Progenitor cell of endocrine pancreas (in vitro differentiated cells): Measurements from ENCODE around the gene MRPL55. TPM values are rescaled to one million over a fixed set of nuclear protein-coding genes. Genes with fewer than 3 reads are reported as not detected.

Source experiments
- DNase-seq: peaks from one replicate; pipeline ENCODE4 v3.0.0; 2021; ENCODE audit warnings: low spot score; ENCODE audit not compliant: unreplicated experiment
- H3K27ac Mint-ChIP-seq: 2 replicates; pipeline ENCODE4 v1.8.0; 2021; ENCODE audit warnings: mild to moderate bottlenecking, moderate library complexity, mixed read lengths
- H3K27me3 Mint-ChIP-seq: 2 replicates; pipeline ENCODE4 v1.8.0; 2021; ENCODE audit warnings: mixed read lengths
- H3K36me3 Mint-ChIP-seq: 2 replicates; pipeline ENCODE4 v1.8.0; 2022; ENCODE audit warnings: mixed read lengths; ENCODE audit not compliant: insufficient read depth
- H3K4me1 Mint-ChIP-seq: 2 replicates; pipeline ENCODE4 v1.8.0; 2021; ENCODE audit warnings: low read depth, mixed read lengths
- H3K4me3 Mint-ChIP-seq: 2 replicates; pipeline ENCODE4 v1.8.0; 2021; ENCODE audit warnings: low read depth, mild to moderate bottlenecking, moderate library complexity, mixed read lengths
- H3K9me3 Mint-ChIP-seq: 2 replicates; pipeline ENCODE4 v1.8.0; 2021; ENCODE audit warnings: low read depth, mixed read lengths
- CTCF ChIP-seq: fragments of 200-600 bp; sonication (generic); IDR thresholded peaks from one replicate; pipeline ENCODE4 v1.5.0; 2021; ENCODE audit warnings: antibody characterized with exemption, mild to moderate bottlenecking; ENCODE audit not compliant: unreplicated experiment
- long read RNA-seq: library from polyadenylated mRNA; unstranded; transcript quantifications from one replicate; pipeline ENCODE4 v2.0.0, GENCODE V29; 2020
- total RNA-seq: library from RNA; stranded (reverse); gene quantifications from 2 replicates; pipeline ENCODE4 v1.2.1, GENCODE V29; 2021

MRPL55 gene
- 50.3 and 52.3 TPM in 2 replicates for total RNA-seq
- long read RNA-seq, partial matches to known transcripts: 1 of 25 reads
- long read RNA-seq, other reads (novel, unspliced or antisense): 12 of 25 reads

DNA sequence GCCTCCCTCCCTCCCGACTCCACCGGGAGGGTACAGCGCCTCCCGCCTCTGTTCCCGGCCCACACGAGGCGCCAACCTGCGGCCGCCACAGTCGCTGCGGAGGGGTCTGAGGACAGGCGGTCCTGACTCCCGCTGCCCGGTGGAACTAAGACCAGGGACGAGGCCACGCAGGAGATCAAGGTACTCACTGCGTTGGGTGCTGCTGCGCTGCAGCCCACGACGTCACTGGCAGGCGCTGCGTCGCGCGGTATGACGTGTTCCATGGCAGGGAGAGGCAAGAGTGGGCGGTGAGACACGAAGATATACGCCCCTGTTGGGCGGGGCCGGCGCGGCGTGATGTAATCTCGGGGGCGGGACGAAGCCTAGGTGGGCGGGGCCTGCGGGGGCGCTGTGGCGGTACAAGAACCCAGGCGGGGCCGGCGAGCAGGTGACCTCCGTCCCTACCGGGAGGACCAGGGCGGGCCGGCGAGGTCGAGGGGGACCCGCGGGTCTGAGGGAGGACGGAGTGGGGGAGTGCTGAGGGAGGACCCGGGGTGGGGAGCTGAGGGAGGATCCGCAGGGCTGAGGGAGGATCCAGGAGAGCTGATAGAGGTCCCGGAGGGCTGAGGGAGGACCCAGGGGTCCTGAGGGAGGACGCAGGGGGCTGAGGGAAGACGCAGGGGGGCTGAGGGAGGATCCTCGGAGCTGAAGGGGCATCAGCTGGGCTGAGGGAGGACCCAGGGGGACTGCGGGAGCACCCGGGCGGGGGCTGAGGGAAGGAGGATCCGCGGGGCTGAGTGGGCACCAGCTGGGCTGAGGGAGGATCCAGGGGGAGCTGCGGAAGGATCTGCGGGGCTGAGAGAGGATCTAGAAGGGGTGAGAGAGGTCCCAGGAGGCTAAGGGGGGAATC is at the start of gene MRPL55:
MRPL55 (minus strand) TSS at position 227 of the 889 bp plus-strand sequence. CDS start 1,039 bp downstream, outside the sequence.
- H3K27me3 Mint-ChIP-seq: no peaks in the 10 kb centered on the region
- H3K27ac Mint-ChIP-seq: peak within 1 kb of the TSS; percentile 98
- H3K4me3 Mint-ChIP-seq: peak within 1 kb of the TSS; percentile 93
- peaks cover 3% of the 10 kb centered on the region for H3K36me3 Mint-ChIP-seq
- H3K4me1 Mint-ChIP-seq: peaks cover 12% of the 10 kb centered on the region
- H3K9me3 Mint-ChIP-seq: no peaks in the 10 kb centered on the region
- peak; percentile 99 for DNase-seq
- TF ChIP-seq CTCF: peak; percentile 28

- TF ChIP-seq CTCF: no peak
- no peak overlapping the region for H3K4me3 Mint-ChIP-seq
- H3K4me1 Mint-ChIP-seq: peaks cover 1% of the 10 kb centered on the region
- no peak overlapping the region for H3K27ac Mint-ChIP-seq
- no peaks in the 10 kb centered on the region for H3K9me3 Mint-ChIP-seq
- no peak for DNase-seq
- no peaks in the 10 kb centered on the region for H3K36me3 Mint-ChIP-seq
- H3K27me3 Mint-ChIP-seq: no peaks in the 10 kb centered on the region
These were observed 49.3 kb upstream of the MRPL55 start for GRCh38 chr1:228158151-228159007.

DNA sequence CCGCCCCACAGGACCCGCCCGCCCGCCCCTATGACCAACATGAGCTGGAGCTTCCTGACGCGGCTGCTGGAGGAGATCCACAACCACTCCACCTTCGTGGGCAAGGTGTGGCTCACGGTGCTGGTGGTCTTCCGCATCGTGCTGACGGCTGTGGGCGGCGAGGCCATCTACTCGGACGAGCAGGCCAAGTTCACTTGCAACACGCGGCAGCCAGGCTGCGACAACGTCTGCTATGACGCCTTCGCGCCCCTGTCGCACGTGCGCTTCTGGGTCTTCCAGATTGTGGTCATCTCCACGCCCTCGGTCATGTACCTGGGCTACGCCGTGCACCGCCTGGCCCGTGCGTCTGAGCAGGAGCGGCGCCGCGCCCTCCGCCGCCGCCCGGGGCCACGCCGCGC is 48.6 kb upstream of the MRPL55 start:
- H3K4me1 Mint-ChIP-seq: peaks cover 1% of the 10 kb centered on the region
- H3K4me3 Mint-ChIP-seq: no peak overlapping the region
- H3K27ac Mint-ChIP-seq: no peak overlapping the region
- no peaks in the 10 kb centered on the region for H3K36me3 Mint-ChIP-seq
- H3K27me3 Mint-ChIP-seq: no peaks in the 10 kb centered on the region
- TF ChIP-seq CTCF: no peak
- no peaks in the 10 kb centered on the region for H3K9me3 Mint-ChIP-seq
- no peak for DNase-seq

GRCh38 chr1:228156941-228157728 is 48.0 kb upstream of the MRPL55 start:
- no peak for TF ChIP-seq CTCF
- Mint-ChIP-seq H3K27me3 (no peaks in the 10 kb centered on the region), H3K36me3 (no peaks in the 10 kb centered on the region), H3K9me3 (no peaks in the 10 kb centered on the region), H3K27ac (no peak overlapping the region), H3K4me3 (no peak overlapping the region), H3K4me1 (peaks cover 1% of the 10 kb centered on the region)
- no peak for DNase-seq
